Sciatic nerve (tissue), 2 donors: ENCODE data around the gene PSIP1. TPM values are rescaled to one million over a fixed set of nuclear protein-coding genes. Genes with fewer than 3 reads are reported as not detected.
"Not testable (repeated sequence)": the region's sequence is repeated elsewhere in the genome, so short reads cannot be mapped to it uniquely, and the experiment has no call there.

Experiments
- ATAC-seq: fragments of 200-7000 bp; cut with Tn5 transposase; one replicate; pipeline ENCODE4 v1.9.1; 2020; ENCODE audit warnings: mild to moderate bottlenecking, moderate library complexity
- DNase-seq: peaks from one replicate; pipeline ENCODE4 v3.0.0-alpha.2; 2020; ENCODE audit warnings: low spot score
- intact Hi-C: fragments of 100-400 bp; cut with DNase I; formaldehyde crosslinking; loops from one replicate; pipeline ENCODE4 v1.14.2; 2022
- total RNA-seq: library from RNA; stranded (reverse); fragmentation: NEBNext Ultra II Directional; extraction: Animal tissue kit (Norgen Biotek cat#: 25700); gene quantifications from one replicate; pipeline ENCODE4 v1.2.1, GENCODE V29; 2021
- donor health status: DM: no; HTN: no; CAD: no.
- donor health status: DM: no; HTN: no; CAD: no.

The PSIP1 gene
- total RNA-seq = 89.4 TPM

DNA sequence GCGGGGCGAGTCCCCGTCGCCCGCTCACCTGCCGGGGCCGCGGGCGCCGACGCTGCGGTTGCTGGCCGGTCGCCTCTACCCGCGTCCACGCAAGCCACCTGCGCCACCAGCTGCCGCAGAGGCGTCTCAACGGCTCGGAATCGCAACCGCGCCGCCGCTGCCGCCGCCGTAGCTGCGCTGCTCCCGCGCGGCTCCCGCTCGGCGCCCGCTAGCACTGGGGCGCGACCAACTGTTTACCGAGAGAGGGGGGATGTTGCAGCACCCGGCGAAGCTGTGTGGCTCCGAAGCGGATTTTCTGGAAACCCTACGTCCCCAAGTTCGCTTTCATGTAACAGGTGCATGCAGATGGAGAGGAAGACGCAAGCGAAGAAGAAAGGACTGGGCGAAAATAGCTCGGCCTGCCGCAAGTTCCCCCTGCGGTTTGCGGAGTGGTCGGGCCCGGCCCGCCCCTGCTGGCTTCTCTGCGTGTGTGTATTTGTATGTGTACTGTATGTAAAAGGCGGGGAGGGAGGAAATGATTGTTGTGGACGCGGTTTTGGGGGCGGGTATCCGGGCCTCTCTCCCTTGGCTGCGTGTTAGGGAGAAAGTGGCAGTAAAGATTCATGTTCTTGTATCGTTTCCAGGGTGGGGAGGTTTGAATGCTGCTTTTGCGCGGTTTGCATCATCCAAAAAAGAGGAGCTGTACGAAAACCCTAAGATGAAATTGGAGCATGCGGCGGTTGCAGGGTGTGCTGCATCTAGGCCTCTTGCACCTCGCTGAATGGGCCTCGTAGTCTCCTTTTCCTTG is at the start of gene PSIP1:
PSIP1 (minus strand) TSS at position 182 of the 787 bp plus-strand sequence. CDS start 782 bp downstream, outside the sequence.
- ATAC-seq (peak; percentile 94), DNase-seq (peak; percentile 85)
- intact Hi-C loops = no loop called here

DNA sequence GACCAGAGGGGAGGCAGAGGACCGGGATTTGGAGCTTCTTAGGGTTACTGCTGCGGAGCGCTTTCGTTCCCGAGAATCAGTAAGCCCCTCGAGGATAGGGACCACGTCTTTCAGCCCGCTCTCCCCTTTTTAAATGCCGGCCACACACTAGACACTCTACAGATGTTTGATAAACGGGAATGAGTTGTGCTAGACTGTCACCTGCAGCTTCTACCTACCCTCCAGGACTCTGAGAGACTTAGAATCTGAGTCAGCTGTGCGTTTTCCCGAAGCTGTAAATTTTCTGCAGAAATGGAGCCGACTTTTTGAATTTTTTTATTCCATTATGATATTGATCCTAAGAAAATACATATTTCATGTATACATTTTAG is 42.7 kb upstream of the PSIP1 start:
- ATAC-seq = no peak
- intact Hi-C loops = no loop called here

DNA sequence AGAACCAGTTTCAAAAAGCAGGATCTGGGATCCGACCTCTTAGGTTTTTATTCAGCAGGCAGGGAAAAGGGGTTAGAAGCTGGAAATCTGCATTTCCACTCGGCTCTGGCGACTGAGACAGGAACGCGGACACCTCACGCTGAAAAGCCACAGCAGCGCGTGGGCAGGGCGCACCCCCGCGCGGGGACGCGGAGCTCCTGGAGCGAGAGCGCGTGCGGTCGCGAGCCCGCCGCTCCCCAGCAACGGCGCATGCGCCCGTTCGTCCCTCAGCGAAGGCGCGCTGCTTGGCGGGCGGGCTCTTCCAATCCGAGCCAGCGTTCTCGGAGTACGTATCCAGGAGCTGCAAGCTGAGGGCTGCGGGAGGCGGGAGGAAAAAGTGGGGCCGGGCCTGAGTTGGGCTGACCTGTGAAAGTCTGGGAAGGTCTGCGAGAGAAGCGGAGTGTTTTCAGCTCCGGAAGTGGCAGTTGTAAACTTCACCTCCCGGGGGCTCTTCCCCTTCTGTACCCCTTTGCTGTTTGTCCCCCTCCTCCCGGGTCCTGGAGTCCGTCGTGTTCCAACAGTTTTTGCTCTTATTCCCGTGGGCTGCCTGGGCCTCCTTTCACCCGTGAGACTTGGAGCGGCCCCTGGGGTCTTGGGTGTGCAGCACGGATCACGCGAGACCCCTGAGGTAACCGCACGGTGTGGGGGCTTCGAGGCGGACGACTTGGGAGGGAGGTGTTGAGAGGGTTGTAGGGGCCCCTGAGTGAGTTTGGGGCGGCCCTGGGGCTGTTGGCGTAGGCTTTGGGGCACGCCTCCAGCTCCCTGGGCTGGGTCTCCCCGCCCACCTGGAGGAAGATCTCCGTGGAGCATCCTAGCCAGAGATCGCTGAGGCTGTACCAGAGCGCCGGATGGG is 42.1 kb upstream of the PSIP1 start, which contains the start of gene CCDC171:
CCDC171 (plus strand) TSS at position 408 of the 892 bp plus-strand sequence. CDS start 11,046 bp downstream, outside the sequence.
- intact Hi-C loops = no loop called here
- peak; percentile 95 for DNase-seq
- peak; percentile 98 for ATAC-seq

More for the DNA sequence above, 42.7 kb upstream of the PSIP1 start:
- DNase-seq = no peak

DNA sequence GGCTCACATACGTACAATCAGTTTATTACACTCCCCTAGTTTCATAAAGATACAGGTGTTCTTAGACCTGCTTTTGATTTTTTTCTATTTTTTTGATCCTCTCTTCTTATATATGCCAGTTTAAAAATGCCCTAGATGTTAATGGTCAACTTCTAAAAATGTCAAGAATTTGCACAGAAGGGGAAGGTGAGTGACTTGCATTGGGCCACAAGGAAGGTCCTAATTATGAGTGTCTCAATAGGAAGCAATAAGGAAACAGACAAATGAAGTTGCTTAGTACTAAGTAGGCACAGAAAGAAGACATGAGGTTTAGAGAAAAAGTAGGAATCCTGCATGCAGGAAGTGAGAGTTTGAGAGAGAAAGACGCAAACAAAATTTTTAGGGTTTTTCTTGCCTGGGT is 38.8 kb upstream of the PSIP1 start:
- DNase-seq = no peak
- intact Hi-C loops = no loop called here
- no peak for ATAC-seq

DNA sequence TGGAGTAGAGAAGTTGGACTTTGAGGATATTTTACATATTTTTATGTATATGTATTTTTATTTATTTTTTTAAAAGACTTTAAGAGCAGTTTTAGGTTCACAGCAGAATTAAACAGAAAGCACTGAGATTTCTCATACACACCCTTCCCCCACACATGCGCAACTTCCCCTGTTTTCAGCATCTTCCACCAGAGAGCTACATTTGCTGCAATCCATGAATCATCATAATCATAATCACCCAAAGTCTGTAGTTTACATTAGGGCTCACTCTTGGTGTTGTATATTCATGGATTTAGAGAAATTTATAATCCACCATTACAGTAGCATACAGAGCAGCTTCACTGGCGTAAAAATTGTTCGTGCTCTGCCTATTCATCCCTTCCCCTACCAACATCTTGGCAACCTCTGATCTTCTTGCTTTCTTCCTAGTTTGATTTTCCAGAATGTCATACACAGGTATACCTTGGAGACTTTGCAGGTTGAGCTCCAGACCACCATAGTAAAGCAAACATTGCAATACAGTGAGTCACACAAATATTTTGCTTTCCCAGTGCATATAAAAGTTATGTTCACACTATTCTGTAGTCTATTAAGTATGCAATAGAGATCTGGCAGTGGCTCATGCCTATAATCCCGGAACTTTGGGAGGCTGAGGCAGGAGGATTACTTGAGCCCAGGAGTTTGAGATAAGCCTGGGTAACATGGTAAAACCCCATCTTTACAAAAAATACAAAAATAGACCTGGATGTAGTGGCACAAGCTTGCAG is 32.5 kb upstream of the PSIP1 start:
- DNase-seq (no peak), ATAC-seq (no peak)
- intact Hi-C loops = no loop called here

DNA sequence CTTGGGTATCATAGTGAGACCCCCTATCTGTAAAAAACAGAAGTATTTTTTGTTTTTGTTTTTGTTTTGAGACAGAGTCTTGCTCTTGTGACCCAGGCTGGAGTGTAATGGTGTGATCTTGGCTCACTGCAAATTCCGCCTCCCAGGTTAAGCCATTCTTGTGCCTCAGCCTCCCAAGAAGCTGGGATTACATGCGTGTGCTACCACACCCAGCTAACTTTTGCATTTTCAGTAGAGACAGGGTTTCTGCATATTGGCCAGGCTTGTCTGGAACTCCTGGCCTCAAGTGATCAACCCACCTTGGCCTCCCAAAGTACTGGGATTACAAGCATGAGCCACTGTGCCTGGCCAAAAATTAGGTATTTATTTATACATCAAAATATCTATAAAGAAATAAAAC is 31.9 kb upstream of the PSIP1 start:
- ATAC-seq = no peak
- no peak for DNase-seq
- intact Hi-C loops = no loop called here

DNA sequence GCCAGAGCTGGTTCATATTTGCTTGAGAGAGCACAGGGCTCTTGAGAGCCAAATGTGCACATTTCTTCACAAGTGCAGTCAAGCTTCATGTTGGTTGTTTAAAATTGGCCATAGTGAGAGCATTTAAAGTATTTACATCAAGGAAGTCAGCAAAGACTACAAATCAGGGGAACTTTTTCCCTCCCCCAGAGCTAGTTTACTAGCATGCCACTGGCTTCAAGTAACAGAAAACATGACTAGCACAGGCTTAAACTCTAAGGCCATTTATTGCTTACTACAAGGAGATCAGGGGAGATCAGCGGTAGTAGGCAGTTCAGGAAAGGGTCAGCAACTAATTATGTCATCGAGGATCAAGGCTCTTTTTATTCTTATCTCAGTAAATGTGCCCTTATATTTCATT is 31.1 kb upstream of the PSIP1 start:
- no peak for ATAC-seq
- intact Hi-C loops = no loop called here
- no peak for DNase-seq

DNA sequence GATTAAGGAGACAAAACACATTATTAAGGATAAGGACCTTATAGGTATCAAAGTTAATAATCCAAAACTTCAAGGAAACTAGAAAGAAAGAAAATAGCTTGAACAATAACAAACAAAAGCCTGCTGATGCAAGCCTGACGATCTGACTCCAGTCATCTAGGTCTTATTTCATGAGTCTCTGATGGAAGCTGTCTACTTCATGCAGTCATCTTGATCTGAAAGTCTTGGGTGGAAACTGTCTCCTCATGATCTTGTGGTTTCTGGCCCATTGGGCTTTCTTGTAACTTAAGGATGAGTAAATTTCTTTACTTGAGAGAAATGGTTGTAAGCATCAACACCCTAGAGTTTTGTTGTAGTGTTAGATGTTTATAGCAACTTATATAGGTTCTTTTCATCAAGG is 20.6 kb upstream of the PSIP1 start:
- DNase-seq (no peak), ATAC-seq (no peak)
- intact Hi-C loops = no loop called here

DNA sequence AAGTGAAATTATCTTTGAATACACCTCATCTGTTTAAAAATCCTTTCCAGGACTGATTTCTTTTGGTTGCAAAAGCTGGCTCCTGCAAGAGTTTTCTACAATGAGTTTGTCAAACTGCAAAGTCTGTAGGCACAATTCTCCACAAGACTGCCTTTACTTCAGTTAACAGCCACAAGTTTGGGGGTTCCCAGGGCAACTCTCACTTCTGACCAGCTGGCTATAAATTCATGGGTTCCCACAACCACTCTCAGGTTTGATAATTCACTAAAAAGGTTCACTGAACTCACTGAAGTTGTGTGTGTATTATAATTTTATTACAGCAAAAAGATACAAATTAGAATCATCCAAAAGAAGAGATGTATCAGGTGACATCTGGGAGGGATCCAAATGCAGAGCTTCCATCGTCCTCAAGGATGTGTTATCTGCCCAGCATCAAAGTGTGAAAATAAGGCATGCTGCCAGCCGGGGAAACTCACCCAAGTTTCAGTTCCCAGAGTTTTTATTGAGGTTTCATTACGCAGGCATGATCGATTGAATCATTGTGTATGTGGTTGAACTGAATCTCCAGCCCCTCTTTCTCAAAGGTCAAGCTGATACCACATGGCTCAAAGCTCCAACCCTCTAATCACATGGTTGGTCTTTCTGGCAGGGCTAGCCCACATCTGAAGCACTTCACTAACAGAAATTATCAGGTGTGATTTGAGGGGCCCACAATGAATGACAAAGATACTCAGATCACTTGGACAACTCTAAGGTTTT is 19.0 kb upstream of the PSIP1 start:
- intact Hi-C loops = no loop called here
- no peak for DNase-seq
- ATAC-seq = no peak

DNA sequence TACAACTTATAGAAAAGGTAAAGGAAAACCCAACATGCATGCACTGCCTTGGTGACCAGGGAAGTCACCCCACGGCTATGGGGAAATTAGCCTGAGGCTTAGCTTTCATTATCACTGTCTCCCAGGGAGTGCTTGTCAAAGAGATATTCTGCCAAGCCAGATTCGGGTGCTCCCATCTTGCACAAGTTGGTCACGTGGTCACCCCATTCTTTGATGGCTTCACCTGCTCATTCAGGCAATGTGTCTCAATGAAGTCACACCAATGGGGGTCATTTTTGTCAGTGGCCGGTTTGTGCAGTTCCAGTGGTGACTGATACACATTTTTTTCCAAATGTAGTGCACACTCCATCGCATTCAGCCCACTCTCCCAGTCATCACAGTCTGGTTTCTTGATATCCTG is 16.3 kb upstream of the PSIP1 start:
- ATAC-seq, DNase-seq, intact Hi-C loops: not testable (repeated sequence)

DNA sequence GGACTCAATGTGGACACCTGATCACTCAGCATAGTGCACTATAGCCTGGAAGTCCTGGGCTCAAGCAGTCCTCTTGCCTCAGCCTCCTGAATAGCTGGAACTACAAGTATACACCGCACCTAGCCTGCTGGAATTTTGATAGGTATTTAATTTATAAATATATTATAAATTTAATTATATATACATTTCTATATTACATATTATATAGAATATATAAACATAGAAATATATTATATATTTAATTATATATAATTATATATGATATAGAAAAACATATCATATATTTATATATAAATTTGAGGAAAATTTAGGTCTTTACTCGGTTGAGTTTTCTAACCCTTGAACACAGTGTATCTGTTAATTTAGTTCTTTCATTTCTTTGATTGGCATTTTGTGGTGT is 15.2 kb upstream of the PSIP1 start:
- ATAC-seq (no peak), DNase-seq (no peak)
- intact Hi-C loops = no loop called here

DNA sequence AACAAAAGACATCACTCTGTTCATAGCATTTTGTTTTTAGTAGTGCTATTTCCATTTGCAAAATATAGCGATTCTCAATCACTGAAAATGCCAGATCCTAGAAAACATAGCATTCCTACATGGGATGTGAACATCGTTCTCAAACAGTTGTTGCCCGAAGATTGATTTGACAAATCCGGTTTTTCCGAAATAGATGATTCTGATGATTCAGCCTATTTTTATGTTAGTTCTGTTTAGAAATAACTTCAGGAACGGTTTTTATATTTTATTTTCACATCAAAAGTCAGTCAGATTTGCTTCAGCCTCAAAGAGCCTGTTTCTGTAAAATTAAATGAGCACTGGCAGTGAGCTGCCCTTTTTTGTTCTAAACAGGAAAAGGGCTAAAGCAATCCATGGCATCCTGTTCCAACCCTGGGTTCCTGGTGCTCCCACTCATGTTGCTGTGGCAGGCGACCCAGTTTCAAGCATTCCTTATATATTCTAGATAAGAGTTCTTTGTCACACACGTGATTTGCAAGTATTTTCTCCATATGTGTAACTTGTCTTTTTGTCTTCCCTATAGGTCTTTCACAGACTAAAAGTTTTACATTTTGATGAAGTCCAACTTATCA is 14.2 kb upstream of the PSIP1 start:
- ATAC-seq (no peak), DNase-seq (no peak)
- intact Hi-C loops = no loop called here

DNA sequence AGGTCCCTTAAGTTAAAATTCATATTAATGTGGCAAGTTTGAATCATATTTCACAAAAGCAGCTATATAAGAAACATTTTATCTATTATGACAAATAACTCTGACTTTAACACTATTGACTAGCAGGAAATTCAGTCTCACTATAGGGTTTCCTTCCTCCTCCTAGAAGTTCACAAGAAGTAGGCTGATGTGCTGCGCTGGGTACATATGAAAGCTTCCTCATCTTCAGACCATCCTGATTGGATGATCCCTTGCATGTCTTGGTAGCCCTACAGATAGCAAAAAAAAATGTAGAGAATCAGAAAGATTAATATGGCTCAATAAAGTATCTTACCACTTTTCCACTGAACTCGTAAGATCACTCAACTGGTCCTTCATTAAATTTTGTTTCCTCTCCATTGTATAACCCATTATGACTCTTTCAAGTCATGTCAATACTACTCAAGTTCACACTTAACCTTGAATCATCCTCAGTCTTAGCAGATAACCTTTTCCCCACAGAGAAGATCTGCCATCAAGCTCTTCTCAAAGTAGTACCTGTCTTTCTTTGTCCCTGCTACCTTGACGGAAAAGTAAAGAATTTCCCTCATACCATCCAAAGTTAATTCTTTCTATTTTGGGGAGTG is 11.5 kb upstream of the PSIP1 start:
- intact Hi-C loops = no loop called here
- no peak for ATAC-seq
- DNase-seq = no peak

DNA sequence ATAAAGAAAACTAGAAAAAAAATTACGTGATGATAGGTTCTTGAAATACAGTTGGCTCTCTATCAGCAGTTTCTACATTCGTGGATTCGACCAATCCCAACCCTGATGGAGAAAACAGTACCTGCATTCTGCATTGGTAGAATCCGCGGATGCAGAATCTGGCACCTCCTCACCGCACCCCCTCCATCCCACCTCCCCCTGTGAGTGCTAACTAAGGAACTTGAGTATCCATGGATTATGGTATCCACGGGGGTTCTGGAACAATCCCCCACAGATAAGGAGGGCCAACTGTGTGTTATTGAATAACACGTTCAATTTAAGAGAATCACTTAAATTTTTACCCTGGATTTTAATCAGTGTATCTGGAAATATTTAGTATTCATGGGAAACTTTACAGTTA is 10.5 kb upstream of the PSIP1 start:
- intact Hi-C loops = no loop called here
- ATAC-seq (no peak), DNase-seq (no peak)

DNA sequence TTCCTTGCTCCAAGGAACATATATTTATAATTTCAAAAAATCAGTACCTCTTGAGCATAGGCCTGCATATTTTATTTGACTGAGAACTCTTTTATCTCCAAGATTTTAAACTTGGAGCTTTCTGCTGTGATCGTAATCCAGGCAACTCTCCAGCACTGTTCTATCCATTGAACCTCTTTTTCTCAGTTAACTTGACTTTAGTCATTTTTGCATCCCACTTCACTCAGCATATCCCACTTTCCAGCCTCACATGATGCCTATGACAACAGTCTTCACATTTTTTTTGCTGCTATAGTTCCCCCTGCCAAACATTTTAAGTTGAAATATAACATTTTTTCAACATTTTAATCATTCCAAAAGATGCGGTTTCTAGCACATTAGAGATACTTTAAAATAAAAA is 9.1 kb upstream of the PSIP1 start:
- ATAC-seq (no peak), DNase-seq (no peak)
- intact Hi-C loops = loop anchor here (5.0 kb wide), 1 partner anchor 298 kb away; no protein-coding TSS in a partner anchor

DNA sequence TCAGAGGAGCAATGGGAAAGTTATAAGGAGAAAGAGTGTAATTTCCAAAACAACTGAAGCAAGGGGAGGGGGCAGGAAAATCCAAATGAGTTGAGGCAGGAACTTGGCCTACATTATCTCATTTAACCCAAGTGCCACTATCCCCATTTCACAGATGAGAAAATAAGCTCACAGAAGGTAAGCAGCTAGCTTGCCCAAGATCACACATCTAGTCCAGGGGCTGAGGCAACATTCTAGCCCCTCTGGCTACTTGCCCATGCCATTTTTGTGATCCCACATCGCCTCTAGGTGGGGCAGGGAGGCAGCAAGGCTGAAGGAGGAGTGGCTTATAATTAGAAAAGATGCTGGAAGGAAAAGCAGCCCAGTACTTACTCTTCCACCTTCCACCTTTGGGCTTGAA is 2.6 kb upstream of the PSIP1 start:
- intact Hi-C loops = no loop called here
- ATAC-seq (no peak), DNase-seq (no peak)

DNA sequence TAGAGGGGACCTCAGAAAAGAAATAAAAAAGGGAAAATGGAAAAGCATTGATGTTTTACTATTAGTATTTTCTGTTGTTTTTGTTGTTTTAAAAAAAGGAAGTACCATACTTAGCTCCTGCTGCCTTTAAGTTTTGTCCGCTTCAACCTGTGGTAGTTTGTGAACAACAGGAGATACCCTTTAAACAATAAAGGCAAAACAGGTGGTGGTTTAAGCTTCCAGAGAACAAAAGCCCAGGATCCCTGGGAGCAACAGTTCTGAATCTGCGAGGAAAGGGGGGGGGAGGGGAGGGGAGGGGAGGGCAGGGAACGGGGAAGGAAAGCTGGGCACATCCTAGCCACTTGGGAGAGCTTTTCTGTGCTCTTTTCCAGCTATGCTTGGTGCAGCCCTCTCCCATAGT is 2.1 kb upstream of the PSIP1 start:
- intact Hi-C loops = no loop called here
- DNase-seq (no peak), ATAC-seq (no peak)

DNA sequence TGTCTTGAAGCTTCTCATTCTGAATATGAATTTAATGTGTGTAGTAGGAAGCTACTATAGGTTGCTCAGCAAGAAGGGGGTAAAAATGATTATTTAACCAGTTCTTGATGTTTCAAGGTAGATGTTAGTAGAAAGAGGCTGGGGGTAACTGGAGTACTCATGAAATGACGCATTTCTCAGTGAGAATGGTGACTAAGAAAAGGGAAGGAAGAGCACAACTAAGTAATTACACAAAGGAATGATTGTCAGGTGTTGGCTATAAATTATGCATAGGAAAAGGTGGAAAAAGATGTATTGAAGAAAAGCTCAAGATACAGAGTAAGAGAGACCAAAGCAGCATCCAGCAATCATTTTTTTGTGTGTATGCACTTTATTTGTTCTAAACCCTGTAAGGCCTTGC is 1.4 kb upstream of the PSIP1 start:
- intact Hi-C loops = no loop called here
- no peak for DNase-seq

More for the DNA sequence above, 1.4 kb upstream of the PSIP1 start:
- ATAC-seq = no peak
